GM21786 (cell line): ENCODE data around the gene IQGAP1.

ENCODE experiments used
- ATAC-seq: cut with Tn5 transposase; IDR thresholded peaks from one replicate; pipeline ENCODE4 v1.9.1; 2021; ENCODE audit not compliant: unreplicated experiment

The IQGAP1 gene

GRCh38 chr15:90375071-90375470 is 13.0 kb upstream of the IQGAP1 start:
- ATAC-seq: no peak

- no peak for ATAC-seq
These were observed 11.3 kb upstream of the IQGAP1 start for GRCh38 chr15:90376789-90377188.

GRCh38 chr15:90379263-90379662 is 8.8 kb upstream of the IQGAP1 start:
- no peak for ATAC-seq

GRCh38 chr15:90381515-90381914 is 6.5 kb upstream of the IQGAP1 start:
- no peak for ATAC-seq

GRCh38 chr15:90382320-90382719 is 5.7 kb upstream of the IQGAP1 start:
- no peak for ATAC-seq

- no peak for ATAC-seq
These were observed 1.8 kb upstream of the IQGAP1 start for GRCh38 chr15:90386221-90386620.

GRCh38 chr15:90388462-90389380 is 679 bp downstream of the IQGAP1 start:
- peak; percentile 38 for ATAC-seq

- ATAC-seq: no peak
These were observed 1.5 kb downstream of the IQGAP1 start for GRCh38 chr15:90389513-90389912.

GRCh38 chr15:90393040-90393439 is 5.0 kb downstream of the IQGAP1 start:
- ATAC-seq: no peak

GRCh38 chr15:90394074-90394473 is 6.0 kb downstream of the IQGAP1 start:
- no peak for ATAC-seq

GRCh38 chr15:90394748-90395442 is 6.9 kb downstream of the IQGAP1 start:
- ATAC-seq: no peak

- no peak for ATAC-seq
These were observed 8.3 kb downstream of the IQGAP1 start for GRCh38 chr15:90396321-90396720.

GRCh38 chr15:90400005-90400758 is 12.1 kb downstream of the IQGAP1 start:
- ATAC-seq: no peak

GRCh38 chr15:90400759-90401314 is 12.8 kb downstream of the IQGAP1 start:
- ATAC-seq: peak; percentile 97

- no peak for ATAC-seq
These were observed 13.5 kb downstream of the IQGAP1 start for GRCh38 chr15:90401495-90401894.

- ATAC-seq: no peak
These were observed 14.2 kb downstream of the IQGAP1 start for GRCh38 chr15:90402223-90402622.

GRCh38 chr15:90402767-90403166 is 14.7 kb downstream of the IQGAP1 start:
- ATAC-seq: no peak

GRCh38 chr15:90405055-90405607 is 17.1 kb downstream of the IQGAP1 start:
- ATAC-seq: no peak

GRCh38 chr15:90407336-90407735 is 19.3 kb downstream of the IQGAP1 start:
- no peak for ATAC-seq

GRCh38 chr15:90407871-90408317 is 19.9 kb downstream of the IQGAP1 start:
- ATAC-seq: no peak

- ATAC-seq: no peak
These were observed 20.6 kb downstream of the IQGAP1 start for GRCh38 chr15:90408657-90409056.
